COLO829 (cell line): Measurements from ENCODE around the gene CMTM1.
"Not testable (repeated sequence)": the region's sequence is repeated elsewhere in the genome, so short reads cannot be mapped to it uniquely, and the experiment has no call there.

ENCODE experiments used
- DNase-seq: peaks from one replicate; pipeline ENCODE4 v3.0.0; 2012; ENCODE audit warnings: low spot score

The CMTM1 gene

DNA sequence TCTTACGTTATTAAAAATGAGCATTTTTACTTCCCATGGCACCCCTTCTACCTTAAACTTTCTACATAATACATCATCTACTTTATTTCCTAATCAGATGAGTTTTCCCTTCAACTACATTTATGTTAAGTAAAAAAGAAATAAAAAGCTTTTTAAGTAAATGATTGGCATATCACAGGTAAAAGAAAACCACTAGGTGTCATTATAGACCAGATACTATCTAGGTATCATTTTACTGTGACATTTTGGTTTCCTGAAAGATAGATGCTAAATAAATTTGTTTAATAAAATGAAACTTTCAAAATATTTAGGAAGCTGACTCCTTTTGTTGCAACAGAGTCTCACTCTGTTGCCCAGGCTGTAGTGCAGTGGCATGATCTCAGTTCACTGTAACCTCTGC is 3.8 kb upstream of the CMTM1 start:
- no peak for DNase-seq

DNA sequence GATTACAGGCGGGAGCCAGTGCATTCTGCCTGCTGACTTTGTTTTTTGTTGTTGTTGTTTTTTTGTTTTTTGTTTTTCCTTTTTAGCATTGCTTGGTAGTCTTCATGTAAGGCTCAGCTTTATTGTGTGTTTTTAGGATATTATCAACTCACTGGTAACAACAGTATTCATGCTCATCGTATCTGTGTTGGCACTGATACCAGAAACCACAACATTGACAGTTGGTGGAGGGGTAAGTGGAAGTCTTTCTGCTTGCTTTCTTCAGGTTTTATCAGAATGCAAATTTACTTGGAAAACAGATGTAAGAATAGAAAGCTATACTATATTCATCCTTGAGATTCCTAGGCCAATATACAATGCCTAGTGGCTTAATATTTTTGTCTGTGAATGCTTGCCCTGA is 3.3 kb upstream of the CMTM1 start:
- DNase-seq: no peak

DNA sequence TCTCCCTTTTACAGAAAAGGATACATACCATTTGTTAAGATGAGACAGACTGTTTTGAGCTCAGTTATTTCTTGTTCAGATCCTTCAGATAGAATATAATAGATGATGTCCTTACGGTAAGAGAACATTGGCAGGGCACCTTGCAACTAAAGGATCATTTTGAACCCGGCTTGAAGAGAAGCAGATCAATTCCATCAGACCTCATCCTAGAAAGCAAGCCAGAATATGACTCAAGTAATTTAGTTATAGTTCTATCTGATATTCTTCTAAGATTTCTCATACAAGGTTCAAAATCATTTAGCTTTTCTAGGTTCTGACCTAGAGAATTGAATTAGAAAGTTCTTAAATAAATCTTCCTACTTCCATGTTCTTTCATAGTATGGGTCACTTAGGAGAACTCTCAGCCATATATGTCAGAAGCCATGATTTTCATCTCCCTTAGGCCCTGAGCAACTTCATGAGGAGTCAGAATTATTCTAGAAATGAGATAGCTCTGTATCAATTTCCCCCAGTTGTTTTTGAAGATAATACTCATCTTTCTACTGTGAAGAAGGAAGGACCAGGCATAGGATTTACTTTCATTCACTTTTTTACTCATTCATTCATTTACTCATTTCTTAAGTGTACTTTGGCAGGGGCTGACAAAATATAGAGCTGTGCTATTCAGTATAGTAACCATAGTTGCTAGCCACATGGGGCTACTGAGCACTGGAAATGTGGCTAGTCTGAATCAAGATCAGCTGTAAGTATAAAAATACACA is 2.5 kb upstream of the CMTM1 start:
- DNase-seq: no peak

DNA sequence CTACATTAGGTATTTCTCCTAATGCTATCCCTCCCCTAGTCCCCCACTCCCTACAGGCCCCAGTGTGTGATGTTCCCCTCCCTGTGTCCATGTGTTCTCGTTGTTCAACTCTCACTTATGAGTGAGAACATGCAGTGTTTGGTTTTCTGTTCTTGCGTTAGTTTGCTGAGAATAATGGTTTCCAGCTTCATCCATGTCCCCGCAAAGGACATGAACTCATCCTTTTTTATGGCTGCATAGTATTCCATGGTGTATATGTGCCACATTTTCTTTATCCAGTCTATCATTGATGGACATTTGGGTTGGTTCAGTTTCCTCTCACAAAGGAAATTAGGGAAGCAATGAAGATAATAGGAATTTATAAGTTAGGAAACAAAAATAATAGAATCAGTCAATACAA is 1.0 kb downstream of the CMTM1 start:
- DNase-seq: not testable (repeated sequence)

DNA sequence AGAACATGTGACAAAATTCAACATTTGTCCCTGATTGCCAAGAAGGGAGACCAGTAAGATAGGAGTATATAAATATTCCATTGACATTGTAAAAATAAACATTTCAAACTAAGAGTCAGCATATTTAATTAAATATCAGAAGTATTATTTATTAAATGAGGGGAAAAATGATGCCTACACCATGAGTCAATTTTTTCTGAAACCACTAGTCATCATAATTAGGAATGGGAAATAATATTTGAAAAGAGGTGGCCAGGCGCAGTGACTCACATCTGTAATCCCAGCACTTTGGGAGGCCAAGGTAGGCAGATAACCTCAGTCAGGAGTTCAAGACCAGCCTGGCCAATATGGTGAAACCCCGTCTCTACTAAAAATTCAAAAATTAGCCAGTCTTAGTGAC is 2.1 kb downstream of the CMTM1 start:
- no peak for DNase-seq

DNA sequence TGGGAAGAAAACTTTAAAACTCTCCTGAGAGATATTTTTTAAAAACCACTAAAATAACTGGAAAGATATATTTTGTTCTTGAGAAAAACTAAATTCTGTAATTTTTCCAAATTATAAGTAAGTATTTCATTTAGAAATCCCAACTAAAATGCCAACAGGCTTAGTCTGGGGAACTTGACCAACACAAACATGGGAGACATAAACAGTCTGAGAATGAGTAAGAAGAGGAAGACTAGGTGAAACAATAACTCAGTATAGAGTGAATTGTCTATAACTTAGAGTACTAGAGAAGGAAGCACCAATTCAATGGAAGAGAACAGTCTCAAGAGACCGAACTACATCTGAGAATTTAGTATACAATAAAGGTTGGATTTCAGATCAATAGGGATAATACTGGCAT is 2.9 kb downstream of the CMTM1 start:
- no peak for DNase-seq

DNA sequence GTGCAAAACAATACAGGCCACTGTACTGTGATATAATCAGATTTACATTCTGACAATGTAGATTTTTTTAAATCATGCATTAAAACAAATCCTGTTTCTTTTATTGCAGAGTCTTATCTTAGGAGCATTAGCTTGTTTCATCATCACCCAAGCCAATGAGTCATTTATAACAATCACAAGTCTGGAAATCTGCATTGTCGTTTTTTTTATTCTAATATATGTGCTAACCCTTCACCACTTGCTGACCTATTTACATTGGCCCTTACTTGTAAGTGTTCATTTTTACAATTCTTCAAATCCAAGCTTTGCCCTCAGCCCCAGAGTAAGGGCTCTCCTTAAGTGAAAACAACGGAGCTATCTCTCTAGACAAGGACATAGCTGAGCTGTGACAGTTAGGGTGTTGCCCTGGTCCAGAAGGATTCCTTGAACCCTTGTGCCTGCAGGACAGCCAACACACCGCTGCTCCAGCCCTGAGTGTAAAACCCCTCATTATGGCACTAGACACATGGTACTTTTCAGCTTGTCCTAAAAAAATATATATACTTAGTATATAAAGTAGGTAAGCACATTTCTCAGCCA is 3.7 kb downstream of the CMTM1 start:
- DNase-seq: no peak

DNA sequence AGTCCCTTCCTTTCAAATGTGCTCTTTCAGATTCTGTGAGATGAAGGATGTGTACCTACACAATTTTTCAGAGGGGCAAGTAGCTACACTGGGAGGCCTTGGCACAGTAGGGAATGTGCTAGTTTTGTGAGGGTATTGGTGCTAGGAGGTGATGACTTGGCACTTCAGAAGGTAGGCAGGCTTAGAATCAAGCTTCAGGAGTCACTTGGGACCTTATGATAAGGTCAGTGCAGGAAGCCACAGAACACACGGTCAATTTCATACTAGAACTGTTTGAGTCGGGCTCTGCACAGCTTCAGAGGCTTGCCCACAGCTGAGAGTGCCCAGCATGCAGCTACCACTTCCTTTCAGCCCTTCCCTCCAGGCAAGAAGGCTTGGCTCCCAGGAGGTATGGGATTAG is 6.1 kb downstream of the CMTM1 start:
- no peak for DNase-seq

DNA sequence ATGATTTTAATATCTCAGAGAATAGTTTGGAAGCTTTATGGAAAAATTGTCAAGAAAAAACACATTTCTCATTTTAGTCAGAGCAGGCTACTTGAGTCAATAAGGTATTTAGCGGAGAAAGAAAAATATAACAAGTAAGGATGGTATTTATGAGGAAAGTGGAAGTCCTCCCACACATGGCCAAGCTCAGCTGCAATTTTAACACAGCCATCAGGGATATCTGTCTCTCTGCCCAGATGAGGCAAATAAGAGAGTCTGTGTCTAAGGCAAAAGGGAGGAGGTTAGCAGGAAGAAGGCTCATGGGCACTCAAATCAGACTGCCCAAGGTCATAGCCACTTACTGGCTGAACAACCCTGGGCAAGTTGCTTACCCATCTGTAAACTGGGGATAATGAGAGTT is 7.8 kb downstream of the CMTM1 start:
- DNase-seq: peak; percentile 20

DNA sequence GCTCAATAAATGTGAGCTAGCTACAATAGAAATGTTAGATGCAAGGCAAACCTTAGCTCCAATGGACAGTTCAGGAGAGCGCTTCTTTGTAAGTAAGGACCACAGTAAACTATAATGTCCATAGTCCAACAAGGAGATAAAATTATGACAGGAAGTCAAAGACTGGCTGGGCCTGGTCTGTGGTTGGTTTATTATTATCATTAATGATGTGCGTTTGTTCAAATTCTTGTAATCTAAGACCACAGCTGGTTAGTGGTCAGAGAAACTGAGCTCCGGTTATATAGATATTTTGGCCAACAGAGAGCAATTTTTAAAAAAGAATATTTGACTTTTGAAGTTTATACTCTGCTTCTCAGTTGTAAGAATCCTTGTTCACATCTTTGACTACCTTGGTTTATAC is 8.3 kb downstream of the CMTM1 start:
- no peak for DNase-seq

DNA sequence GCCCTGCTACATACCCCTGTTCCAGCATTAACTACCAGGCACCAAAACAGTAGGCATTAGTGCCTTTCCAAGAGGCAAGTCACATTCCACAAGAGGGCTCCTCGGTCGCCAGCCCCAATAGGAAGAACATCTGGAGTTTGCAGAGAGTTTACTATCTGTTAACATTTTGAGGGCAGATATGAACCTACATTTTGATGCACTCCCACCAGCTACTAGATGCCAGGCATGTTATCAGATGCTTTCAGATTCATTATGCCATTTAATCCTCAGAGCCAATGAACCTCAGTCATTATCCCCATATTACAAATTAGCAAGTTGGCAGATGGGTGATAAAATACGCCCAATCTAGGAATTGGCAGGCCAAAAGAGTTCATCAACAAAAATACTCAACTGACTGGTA is 8.8 kb downstream of the CMTM1 start:
- no peak for DNase-seq

DNA sequence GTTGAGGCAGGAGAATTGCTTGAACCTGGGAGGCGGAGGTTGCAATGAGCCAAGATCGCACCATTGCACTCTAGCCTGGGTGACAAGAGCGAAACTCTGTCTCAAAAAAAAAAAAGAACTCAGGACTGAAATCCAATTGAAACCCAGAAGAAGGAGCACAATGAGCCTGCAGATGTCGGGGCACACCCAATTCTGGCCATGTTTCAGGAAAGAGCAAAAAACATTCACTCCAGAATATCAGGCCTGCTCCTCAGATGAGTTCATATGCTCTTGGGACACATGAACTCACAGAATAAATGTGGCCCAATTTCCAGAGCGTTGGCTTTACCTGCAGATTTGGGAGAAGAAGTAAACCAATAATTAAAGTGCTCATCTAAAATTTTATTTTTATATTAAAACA is 10.1 kb downstream of the CMTM1 start:
- no peak for DNase-seq

DNA sequence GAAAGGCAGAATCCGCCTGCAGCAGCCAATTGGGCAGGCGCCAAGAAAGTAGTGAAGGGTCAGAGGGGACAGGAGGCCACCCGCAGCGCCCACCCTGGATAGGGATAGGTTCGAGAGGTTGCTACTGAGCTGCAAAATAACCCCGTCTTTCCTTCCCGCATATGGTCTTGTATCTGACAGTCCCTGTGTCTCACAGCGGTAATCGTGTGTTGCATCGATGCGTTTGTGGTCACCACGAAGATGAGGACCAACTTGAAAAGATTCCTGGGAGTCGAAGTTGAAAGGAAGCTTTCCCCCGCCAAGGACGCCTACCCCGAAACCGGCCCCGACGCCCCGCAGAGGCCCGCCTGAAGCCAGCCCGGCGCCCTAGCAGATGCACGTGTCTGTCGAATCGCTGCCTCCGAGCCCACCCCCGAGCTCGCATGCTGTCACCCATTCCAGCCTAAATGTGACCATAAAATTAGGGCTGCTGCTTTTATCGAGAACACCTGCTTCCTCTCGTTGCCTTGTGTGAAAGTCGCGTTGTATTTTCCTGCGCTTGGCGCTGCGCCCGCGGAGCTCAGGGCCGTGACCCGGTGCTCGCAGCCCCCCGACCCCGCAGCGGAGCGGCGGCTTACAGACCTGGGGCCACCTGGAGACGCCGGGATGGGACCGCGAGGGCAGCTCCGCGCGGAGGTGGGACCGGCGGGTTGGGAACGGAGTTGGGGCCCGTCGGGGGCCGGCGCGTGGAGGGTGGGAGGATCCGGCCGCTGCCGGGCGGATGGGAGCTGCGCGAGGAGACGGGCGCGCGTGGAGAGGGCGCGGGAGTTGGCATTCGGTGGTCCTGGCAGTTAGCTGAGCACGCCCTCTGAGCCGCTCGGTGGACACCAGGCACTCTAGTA is 12.7 kb downstream of the CMTM1 start, which contains the start of gene CMTM2:
CMTM2 (plus strand) TSS at position 813 of the 881 bp plus-strand sequence. CDS start 145 bp downstream, outside the sequence.
- DNase-seq: no peak

DNA sequence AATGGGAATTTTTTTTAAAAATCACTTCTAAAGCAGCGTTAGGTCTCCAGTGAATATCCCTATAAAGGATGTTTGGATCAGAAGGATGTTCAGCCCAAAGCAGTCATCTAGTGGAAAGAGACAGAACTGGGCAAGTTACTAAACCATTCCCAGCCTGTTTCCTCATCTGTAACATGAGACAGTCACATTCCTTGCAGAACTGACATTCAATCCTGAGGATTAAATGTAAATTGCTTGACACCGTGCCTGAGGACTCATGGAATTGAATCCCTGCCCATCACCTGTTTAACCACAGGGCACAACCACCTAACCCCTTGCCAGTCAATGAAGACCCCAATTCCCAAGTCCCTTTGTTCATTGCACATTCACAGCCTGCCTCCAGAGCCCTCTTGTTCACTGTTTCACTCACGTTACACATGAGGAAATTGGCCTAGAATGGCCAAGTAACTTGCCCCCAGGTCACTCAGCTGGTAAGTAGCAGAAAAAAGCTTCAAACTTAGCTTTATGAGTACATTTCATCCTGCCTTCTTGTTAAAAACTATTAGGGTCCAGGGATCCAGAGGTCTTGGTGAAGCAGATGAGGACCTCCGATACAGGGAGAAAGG is 14.5 kb downstream of the CMTM1 start:
- DNase-seq: peak; percentile 9

DNA sequence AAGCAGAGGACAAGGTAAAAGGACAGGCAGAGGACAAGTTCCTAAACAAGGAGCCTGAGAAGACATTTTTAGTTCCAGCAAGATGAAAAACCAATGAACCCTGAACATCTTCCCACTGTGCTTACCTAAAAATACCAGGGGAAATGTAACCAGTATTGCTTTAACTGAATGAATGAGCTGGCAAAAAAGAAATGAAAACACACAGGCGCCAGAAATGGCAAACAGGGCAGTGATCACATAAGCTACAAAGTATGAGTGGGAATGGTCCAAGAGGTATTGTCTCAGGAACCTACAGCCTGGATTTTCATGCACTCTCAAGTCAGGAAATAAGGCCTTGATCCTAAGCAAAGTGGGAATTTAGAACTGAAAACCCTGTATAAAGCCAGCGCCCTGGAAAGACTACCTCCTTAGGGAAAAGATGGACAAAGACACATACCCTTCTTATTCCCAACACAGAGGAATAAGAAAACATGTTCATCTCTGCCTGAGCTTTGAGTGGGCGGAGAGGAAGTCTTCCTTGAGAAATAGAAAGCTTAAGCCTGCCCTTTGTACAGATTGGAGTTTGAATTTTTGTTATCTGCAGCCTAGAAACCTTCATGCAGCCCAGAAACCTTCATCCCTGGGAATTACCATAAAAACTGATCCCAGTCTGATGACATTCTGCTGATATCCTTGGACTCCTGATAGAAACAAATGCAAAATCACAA is 15.2 kb downstream of the CMTM1 start:
- peak; percentile 13 for DNase-seq

DNA sequence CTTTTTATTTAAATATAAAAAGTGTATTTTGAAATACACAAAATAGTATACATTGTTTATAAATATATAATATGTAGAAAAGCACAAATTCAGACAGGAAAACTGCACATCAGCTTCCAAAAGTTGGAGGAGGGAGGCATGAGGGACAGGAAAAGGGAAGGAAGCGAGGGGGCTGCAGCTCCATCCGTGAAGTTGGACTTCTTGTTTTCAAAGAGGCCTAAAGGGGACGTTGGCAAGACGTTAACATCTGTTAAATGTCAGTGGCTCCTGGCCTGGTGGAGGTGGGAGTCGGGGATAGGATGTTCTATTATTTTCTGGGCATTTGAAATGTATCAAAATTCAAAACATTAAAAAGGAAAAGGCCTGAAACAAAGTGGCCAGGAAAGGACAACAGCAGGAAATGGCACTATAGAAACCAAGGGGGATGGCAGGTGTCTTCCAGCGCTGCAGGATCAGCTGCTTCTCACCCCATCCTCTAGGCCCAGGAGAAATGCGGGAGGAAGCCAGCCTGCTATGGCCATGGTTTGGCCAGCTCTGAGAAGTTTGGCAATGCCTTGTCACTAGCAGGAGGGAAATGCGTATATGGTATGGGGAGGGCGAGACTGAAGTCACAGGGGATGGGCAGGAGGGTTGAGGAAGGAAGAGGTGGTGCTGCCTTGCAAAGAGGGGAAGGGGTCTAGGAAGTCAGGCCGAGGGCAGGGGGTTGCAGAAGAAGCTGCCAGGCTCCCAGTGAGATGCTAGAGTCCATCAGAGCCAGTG is 19.4 kb downstream of the CMTM1 start:
- DNase-seq: no peak

DNA sequence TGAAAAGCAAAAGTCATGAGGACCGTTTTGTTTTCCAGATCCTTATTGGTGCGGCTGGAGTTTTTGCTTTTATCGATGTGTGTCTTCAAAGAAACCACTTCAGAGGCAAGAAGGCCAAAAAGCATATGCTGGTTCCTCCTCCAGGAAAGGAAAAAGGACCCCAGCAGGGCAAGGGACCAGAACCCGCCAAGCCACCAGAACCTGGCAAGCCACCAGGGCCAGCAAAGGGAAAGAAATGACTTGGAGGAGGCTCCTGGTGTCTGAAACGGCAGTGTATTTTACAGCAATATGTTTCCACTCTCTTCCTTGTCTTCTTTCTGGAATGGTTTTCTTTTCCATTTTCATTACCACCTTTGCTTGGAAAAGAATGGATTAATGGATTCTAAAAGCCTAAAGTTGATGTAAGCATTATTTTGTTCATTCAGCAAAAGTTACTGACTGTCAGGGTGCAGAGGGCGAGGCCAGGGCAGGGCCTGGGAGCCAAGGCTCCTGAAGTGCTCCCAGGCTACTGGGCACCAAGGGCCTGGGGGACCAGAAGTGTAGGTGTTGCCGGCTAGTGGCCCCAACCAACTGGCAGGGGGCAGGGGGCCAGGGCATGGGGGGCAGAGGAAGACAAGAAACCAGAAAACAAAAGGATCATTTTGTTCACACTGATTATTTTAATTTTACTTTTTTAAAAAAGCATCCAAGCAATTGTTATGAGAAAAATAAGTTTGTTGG is 21.8 kb downstream of the CMTM1 start:
- DNase-seq: no peak

DNA sequence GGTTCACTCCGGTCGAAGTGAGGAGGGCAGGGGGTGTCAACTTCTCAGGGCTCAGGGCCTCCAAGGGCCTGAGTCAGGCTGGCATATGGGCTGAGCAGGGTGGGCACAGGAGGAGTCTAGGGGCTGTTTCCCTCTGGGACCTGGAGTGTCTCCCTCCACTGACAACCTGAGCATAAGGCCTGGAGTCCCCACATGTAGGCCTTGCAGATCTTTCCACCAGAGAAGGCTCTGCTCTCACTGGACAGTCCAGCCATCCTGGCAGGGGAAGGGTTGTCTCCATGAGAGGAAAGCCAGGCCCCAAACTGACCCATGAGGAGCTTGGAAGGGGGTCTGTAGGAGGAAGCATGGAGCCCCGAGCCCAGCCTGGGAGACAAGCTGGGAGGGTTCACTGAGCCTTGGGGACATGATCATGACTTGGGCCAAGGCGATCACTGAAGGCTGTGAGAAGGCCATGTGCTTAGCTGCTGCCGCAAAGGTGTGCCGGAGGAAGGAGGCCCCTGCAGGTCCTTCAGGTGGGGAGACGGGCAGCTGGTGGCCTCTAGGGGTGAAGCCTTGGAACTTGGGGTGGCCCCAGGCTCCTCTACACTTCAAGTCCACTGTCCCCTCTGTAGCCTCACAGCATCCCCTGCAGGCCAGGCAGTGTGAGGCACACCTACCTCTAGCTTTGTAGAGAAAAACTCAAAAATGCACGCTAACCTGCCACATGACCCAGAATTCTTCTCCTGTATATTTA is 22.9 kb downstream of the CMTM1 start:
- DNase-seq: no peak

DNA sequence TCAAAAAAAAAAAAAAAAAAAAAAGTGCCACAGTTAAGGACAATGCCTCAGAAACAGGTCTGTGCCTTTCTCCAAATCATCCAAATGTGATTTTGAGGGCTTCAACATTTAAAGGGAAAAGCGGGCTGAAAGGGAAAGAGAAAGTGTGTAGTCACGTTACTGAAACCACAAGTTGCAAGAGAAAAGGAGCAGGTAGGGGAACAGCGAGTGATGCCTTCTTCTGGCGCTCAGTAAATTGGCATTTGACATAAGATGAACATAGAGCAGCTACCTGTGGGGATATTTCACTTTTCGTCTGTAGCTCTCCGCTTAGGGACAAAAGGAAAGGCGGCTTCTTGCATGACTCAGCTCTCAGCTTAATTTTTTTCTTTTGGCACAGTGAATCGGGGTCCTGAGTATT is 24.1 kb downstream of the CMTM1 start:
- no peak for DNase-seq

DNA sequence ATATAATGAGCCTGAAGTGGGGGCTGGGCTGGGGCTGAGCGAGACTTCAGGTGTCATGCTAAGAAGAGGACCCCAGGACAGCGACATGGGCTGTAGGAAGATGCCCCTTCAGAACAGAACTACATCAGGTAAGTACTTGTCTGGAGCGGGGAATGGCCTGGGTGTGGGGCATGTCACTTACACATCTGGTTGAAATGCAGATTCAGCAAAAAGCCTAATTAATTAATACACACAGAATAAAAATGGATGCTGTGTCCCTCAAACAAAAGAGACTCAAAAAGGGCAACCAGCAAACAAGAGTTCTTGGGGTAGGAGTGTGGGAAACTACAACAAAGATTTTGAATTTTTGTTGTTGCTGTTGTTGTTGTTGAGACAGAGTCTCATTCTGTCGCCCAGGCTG is 24.8 kb downstream of the CMTM1 start:
- no peak for DNase-seq
